ENCODE data around the gene OR52M1. TPM values are rescaled to one million over a fixed set of nuclear protein-coding genes. Genes with fewer than 3 reads are reported as not detected.

Gene OR52M1
- polyA plus RNA-seq, 1 experiment: not detected

GRCh38 chr11:4508886-4509285 is 36.1 kb upstream of the OR52M1 start:
- POLR2A ChIA-PET: no interaction called here
- CTCF ChIA-PET: interaction anchor here (0.9 to 1.5 kb wide), 2 partner anchors 15 to 322 kb away, joined by 4 read pairs; no protein-coding TSS in a partner anchor

GRCh38 chr11:4511282-4512245 is 33.4 kb upstream of the OR52M1 start:
- CTCF ChIA-PET: interaction anchor here (0.9 to 1.0 kb wide), 2 partner anchors 18 to 28 kb away, joined by 3 to 4 read pairs; no protein-coding TSS in a partner anchor
- no peaks in the 10 kb centered on the region for H3K9me3 ChIP-seq (ENCODE audit: control insufficient read depth, insufficient read depth, low read length)
- H3K27ac ChIP-seq (ENCODE audit: low read depth, low read length): no peak overlapping the region
- no peak for TF ChIP-seq CTCF (IDR thresholded peaks at IDR 0.05; ENCODE audit: low read depth, low read length)
- no peak overlapping the region for H3K4me3 ChIP-seq (ENCODE audit: low read depth, low read length)
- POLR2A ChIA-PET: no interaction called here
- no peaks in the 10 kb centered on the region for H3K27me3 ChIP-seq (ENCODE audit: control insufficient read depth, insufficient read depth, low read length)
- no peak for DNase-seq (ENCODE audit: low read depth, low spot score)

More at GRCh38 chr11:4508886-4509285, 36.1 kb upstream of the OR52M1 start:
- Histone ChIP-seq H3K4me3 (ENCODE audit: low read depth, low read length) (no peak overlapping the region), H3K27me3 (ENCODE audit: control insufficient read depth, insufficient read depth, low read length) (no peaks in the 10 kb centered on the region), H3K9me3 (ENCODE audit: control insufficient read depth, insufficient read depth, low read length) (no peaks in the 10 kb centered on the region), H3K27ac (ENCODE audit: low read depth, low read length) (no peak overlapping the region)
- no peak for DNase-seq (ENCODE audit: low read depth, low spot score)
- TF ChIP-seq CTCF (IDR thresholded peaks at IDR 0.05; ENCODE audit: low read depth, low read length): no peak

GRCh38 chr11:4514196-4514595 is 30.8 kb upstream of the OR52M1 start:
- ChIA-PET POLR2A (no interaction called here), CTCF (no interaction called here)
- no peak overlapping the region for H3K4me3 ChIP-seq (ENCODE audit: low read depth, low read length)
- no peak overlapping the region for H3K27ac ChIP-seq (ENCODE audit: low read depth, low read length)
- no peaks in the 10 kb centered on the region for H3K27me3 ChIP-seq (ENCODE audit: control insufficient read depth, insufficient read depth, low read length)
- TF ChIP-seq CTCF (IDR thresholded peaks at IDR 0.05; ENCODE audit: low read depth, low read length): no peak
- no peak for DNase-seq (ENCODE audit: low read depth, low spot score)
- no peaks in the 10 kb centered on the region for H3K9me3 ChIP-seq (ENCODE audit: control insufficient read depth, insufficient read depth, low read length)

- POLR2A ChIA-PET: no interaction called here
- no peak for DNase-seq (ENCODE audit: low read depth, low spot score)
- CTCF ChIA-PET: interaction anchor here (2.0 to 3.2 kb wide), 2 partner anchors 17 to 335 kb away, joined by 5 to 12 read pairs; no protein-coding TSS in a partner anchor
- no peak for TF ChIP-seq CTCF (IDR thresholded peaks at IDR 0.05; ENCODE audit: low read depth, low read length)
- H3K27ac ChIP-seq (ENCODE audit: low read depth, low read length): no peak overlapping the region
- H3K4me3 ChIP-seq (ENCODE audit: low read depth, low read length): no peak overlapping the region
- H3K27me3 ChIP-seq (ENCODE audit: control insufficient read depth, insufficient read depth, low read length): no peaks in the 10 kb centered on the region
- no peaks in the 10 kb centered on the region for H3K9me3 ChIP-seq (ENCODE audit: control insufficient read depth, insufficient read depth, low read length)
Measured at GRCh38 chr11:4522339-4522738, 22.7 kb upstream of the OR52M1 start.

- CTCF ChIA-PET: interaction anchor here (2.0 to 3.2 kb wide), 2 partner anchors 17 to 335 kb away, joined by 5 to 12 read pairs; no protein-coding TSS in a partner anchor
- no peak overlapping the region for H3K4me3 ChIP-seq (ENCODE audit: low read depth, low read length)
- POLR2A ChIA-PET: no interaction called here
- H3K27me3 ChIP-seq (ENCODE audit: control insufficient read depth, insufficient read depth, low read length): no peaks in the 10 kb centered on the region
- no peak for DNase-seq (ENCODE audit: low read depth, low spot score)
- no peak for TF ChIP-seq CTCF (IDR thresholded peaks at IDR 0.05; ENCODE audit: low read depth, low read length)
- H3K27ac ChIP-seq (ENCODE audit: low read depth, low read length): no peak overlapping the region
- H3K9me3 ChIP-seq (ENCODE audit: control insufficient read depth, insufficient read depth, low read length): no peaks in the 10 kb centered on the region
Measured at GRCh38 chr11:4522752-4523151, 22.2 kb upstream of the OR52M1 start.
